ENCODE results near the gene CD58.

DNA sequence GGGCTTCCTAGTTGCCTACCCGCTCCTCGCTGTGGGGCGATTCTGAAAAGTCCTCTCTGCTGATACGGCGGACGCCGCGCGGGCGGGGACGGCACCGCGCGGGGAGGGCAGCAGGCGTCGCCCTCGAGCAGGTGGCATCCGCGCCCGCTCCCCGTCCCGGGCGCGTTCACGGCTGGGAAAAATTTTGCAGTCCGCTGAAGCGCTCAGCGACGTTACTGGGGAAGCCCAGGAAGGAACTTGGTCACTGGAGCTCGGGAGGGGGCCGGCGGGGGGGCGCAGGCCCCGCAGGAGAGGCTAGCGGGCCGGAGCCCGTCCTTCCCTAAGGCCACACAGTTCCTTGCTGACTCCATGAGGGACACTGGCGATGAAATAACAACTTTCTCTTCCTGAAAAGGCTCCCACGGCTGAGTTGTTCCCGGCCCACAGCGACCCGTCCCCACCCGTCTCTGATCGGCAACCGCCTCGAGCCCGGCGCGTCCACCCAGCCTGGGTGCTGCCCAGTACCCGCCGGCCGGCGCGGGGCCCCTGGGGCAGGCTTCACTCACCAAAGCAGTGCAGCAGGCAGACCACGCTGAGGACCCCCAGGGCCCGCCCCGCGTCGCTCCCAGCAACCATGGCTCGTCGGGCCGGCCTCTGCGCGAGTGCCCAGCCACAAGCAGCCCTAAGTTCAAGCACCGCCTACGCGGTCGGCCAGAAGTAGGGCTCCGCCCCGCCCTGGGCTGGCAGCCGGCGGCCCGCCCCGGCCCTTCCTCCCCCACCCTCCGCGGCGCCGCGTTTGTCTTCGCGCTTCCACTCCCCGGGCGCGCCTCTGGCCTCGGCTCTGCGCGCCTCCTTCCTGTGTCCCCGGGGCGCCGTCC lies at the start of gene CD58:
- TF ChIP-seq, protein P1, sequence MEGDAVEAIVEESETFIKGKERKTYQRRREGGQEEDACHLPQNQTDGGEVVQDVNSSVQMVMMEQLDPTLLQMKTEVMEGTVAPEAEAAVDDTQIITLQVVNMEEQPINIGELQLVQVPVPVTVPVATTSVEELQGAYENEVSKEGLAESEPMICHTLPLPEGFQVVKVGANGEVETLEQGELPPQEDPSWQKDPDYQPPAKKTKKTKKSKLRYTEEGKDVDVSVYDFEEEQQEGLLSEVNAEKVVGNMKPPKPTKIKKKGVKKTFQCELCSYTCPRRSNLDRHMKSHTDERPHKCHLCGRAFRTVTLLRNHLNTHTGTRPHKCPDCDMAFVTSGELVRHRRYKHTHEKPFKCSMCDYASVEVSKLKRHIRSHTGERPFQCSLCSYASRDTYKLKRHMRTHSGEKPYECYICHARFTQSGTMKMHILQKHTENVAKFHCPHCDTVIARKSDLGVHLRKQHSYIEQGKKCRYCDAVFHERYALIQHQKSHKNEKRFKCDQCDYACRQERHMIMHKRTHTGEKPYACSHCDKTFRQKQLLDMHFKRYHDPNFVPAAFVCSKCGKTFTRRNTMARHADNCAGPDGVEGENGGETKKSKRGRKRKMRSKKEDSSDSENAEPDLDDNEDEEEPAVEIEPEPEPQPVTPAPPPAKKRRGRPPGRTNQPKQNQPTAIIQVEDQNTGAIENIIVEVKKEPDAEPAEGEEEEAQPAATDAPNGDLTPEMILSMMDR (conservative IDR thresholded peaks at IDR 0.05; ENCODE audit: low read depth, low read length) = peak; percentile 69
- no peak for TF ChIP-seq EZH2 (IDR thresholded peaks at IDR 0.05; ENCODE audit: borderline replicate concordance, low read depth, low read length, poor library complexity, severe bottlenecking)

Data from A673 (cell line).